Measurements from ENCODE around the gene AP5B1.
"Not testable (repeated sequence)": the region's sequence is repeated elsewhere in the genome, so short reads cannot be mapped to it uniquely, and the experiment has no call there.

The AP5B1 gene

GRCh38 chr11:65785319-65786007 is 4.7 kb upstream of the AP5B1 start:
- no peak for DNase-seq

- DNase-seq, result no peak
Measured at GRCh38 chr11:65782816-65783228, 2.0 kb upstream of the AP5B1 start.

GRCh38 chr11:65781962-65782815 is 1.4 kb upstream of the AP5B1 start:
- no peak for DNase-seq

GRCh38 chr11:65781152-65781961 is 581 bp upstream of the AP5B1 start:
- DNase-seq, result peak; percentile 40

- peak; percentile 77 for DNase-seq
Measured at GRCh38 chr11:65779919-65780769, 632 bp downstream of the AP5B1 start.

GRCh38 chr11:65779669-65779918 is 1.2 kb downstream of the AP5B1 start:
- DNase-seq, result no peak

GRCh38 chr11:65778901-65779668 is 1.7 kb downstream of the AP5B1 start:
- DNase-seq, result no peak

- DNase-seq, result no peak
Measured at GRCh38 chr11:65778431-65778900, 2.3 kb downstream of the AP5B1 start.

- no peak for DNase-seq
Measured at GRCh38 chr11:65777821-65778361, 2.9 kb downstream of the AP5B1 start.

GRCh38 chr11:65777241-65777640 is 3.5 kb downstream of the AP5B1 start:
- no peak for DNase-seq

- no peak for DNase-seq
Measured at GRCh38 chr11:65776710-65777141, 4.0 kb downstream of the AP5B1 start.

GRCh38 chr11:65776196-65776595 is 4.6 kb downstream of the AP5B1 start:
- no peak for DNase-seq

GRCh38 chr11:65774525-65775306 is 6.1 kb downstream of the AP5B1 start:
- DNase-seq, result no peak

GRCh38 chr11:65773784-65774411 is 6.9 kb downstream of the AP5B1 start:
- DNase-seq, result no peak

- DNase-seq, result no peak
Measured at GRCh38 chr11:65771589-65772112, 9.1 kb downstream of the AP5B1 start.

- no peak for DNase-seq
Measured at GRCh38 chr11:65770951-65771567, 9.7 kb downstream of the AP5B1 start.

- not testable (repeated sequence) for DNase-seq
Measured at GRCh38 chr11:65767806-65768205, 13.0 kb downstream of the AP5B1 start.

- no peak for DNase-seq
Measured at GRCh38 chr11:65767406-65767805, 13.4 kb downstream of the AP5B1 start.

GRCh38 chr11:65766535-65766934 is 14.2 kb downstream of the AP5B1 start:
- DNase-seq, result no peak
